ENCODE results near the gene CLEC20A.

DNA sequence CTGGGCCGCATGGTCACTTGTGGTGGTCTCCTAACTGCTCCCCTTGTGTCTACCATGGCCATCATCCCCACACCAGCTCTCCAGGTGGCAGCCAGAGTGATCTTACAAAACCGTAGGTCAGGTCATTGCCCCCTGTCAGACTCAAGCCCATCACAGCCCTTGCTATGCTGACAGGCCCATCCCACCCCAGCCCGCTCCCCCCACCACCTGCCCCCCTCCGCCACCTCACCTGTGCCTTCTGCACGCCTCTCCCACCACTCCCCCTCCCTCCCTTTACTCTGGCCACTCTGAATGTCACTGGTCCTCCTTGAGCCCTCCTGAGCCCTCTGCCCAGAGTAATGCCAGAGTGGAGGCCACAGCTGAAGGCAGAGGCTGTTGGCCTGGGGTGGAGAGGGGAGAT, 44.6 kb upstream of the CLEC20A start:
- no peak for TF ChIP-seq EZH2 (optimal IDR thresholded peaks at IDR 0.05; ENCODE audit: low read depth, low read length)
- TF ChIP-seq CTCF (IDR thresholded peaks at IDR 0.05; ENCODE audit: low read length): no peak
- TF ChIP-seq EZH2phosphoT487 (IDR thresholded peaks at IDR 0.05; ENCODE audit: low read length): no peak

All from MM.1S (cell line).